Measurements from ENCODE around the gene ADAM12.
"Not testable (repeated sequence)": the region's sequence is repeated elsewhere in the genome, so short reads cannot be mapped to it uniquely, and the experiment has no call there.

The ADAM12 gene

DNA sequence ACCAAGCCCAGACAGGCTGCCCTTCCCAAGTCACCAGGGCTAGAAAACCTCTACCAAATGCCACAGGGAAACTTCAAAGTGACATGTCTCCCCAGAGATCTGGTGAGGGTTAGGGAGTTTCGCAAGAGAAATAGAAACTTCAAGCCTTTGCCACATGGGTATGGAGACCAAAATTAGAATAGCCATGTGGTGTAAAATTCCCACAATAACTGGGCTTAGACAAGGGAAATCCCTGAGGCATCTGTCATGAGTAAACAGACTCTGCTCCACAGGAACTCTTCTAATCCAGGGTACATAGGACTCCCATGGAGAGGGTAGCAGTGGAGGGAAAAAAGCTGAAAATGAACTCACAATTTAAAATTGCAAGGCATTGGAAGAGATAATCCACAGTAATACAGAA is 14.3 kb downstream of the ADAM12 start:
- peak in 1 of 2 experiments; percentile 57 for DNase-seq

DNA sequence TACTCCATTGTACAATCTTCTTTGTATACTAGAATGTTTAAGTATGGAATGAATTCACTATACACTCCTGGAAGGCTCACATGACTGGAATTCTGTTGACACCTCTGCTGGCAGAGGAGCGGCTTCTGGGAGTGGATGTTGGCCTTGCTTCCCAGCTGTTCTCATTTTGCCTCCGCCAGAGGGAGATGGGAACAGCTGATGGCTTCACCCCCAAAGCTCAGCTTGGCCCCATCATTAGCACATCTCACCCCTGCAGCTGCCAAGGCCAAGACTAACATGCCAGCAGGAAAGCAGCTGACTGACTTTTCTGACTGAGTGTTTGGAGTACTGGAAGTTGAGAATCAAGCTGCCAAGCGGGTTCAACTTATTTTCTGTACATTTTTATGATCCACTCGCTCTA is 15.1 kb downstream of the ADAM12 start:
- peak in 1 of 2 experiments; percentile 47 for DNase-seq

DNA sequence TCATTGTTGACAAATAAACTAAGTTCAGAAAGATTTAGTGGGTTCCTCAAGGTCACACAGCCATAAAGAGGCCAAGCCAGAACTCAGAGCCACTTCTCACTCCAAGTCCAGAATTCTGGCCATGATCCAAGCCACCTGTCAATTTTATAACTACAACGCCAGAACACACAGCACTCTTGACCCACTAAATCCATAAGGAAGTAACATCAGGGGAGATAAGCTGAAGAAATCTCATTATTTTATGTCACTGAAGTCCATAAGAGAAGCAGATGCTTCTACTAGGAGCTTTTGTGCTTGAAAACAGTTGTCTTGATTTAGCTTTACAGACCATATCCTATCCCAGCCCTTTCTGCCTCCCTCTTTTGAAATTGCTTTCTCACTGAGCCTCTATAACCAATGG is 15.9 kb downstream of the ADAM12 start:
- DNase-seq: peak; percentile 57 to 85

DNA sequence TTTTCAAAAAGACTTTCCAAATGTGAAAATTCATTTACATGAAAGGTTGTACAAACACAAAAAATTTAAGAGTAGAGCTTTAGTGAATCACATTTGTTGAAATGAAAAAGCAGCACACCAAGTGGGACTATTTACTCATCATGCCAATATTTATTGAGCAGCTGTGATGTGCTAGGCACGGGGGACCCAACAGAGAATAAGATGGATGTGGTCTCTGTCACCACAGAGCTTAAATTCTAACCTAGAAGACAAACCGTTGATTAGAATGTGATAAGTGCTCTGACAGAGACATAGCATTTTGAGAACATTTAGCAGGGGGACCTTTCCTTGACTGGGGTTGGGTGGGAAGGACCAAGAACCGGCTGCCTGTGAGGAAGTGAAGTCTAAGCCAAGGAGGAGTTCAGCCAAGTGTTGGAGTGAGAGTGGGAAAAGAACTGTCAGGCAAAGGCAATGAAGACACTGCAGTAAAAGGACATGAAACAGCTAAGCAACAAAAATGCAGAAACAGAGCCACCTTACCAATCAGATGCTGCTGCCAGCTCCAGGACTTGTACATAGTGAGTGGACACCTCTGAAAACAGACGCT is 19.1 kb downstream of the ADAM12 start:
- no peak for DNase-seq

DNA sequence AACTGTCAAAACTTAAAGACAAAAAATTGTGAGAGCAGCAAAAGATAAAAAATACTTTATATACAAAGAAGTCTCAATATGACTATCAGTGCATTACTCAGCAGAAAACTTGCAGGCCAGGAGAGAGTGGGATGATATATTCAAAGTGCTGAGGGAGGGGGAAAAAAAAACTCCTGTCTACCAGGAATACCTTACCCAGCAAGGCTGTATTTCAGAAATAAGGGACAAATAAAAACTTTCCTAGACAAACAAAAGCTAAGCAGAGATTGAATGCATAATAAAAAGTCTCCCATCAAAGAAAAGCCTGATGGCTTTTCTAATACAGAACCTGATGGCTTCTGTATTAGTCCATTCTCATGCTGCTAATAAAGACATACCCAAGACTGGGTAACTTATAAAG is 31.1 kb downstream of the ADAM12 start:
- no peak for DNase-seq

DNA sequence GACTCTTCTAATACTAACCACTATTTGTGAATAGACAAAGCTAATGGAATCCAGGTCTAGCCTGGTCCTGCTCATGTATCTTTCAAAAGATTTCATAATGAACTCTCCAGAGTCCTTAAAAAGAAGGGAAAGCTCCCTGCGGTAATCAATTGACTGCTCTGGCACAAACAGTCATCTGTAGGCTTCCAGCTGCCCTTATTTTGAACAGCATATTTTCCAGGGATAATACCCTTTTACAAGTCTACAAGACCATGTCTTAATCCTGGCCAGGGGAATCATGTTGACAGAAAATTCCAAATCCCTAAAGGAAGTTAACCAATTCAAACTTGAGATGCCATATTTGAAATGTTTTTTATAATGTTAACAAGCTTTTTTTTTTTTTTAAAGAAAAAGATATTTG is 34.6 kb downstream of the ADAM12 start:
- DNase-seq: peak in 1 of 2 experiments; percentile 28

DNA sequence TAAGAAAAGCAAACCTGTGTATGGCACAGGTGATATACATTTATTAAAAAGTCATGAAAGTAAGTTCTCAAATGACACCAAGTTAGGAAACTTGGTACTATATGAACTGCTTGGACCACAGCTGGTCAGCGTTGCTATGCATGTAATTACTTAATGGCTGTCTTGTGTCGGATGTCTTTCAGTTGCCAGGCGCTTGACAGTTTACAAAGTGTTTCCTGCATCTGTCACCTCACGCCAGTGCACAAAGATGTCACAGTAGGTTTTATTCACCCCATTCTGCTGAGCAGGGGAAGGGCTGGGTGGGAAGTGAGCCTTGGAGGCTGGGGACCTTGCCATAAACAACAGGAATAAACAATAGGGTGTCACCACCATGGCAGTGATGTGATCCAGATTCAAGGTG is 35.8 kb downstream of the ADAM12 start:
- peak in 1 of 2 experiments; percentile 12 for DNase-seq

DNA sequence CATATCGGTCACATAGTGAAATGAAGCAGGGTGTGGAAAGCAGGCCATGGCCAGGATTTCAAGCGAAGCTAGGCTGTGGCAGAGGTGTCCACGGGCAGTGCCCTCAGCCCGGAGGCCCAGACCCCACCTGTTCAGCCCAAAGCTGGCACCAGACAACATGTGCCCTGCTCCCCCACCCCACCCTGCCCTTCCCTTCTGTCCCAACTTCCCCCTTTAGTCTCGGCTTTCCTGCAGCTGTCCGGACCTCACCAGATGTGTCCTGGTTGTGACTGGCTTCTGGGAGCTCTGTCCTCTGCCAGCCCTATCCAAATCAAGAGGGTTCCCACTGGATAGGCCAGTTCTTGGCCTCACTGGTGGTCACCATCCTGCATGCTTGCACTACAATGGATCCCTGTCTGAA is 37.3 kb downstream of the ADAM12 start:
- DNase-seq: no peak

DNA sequence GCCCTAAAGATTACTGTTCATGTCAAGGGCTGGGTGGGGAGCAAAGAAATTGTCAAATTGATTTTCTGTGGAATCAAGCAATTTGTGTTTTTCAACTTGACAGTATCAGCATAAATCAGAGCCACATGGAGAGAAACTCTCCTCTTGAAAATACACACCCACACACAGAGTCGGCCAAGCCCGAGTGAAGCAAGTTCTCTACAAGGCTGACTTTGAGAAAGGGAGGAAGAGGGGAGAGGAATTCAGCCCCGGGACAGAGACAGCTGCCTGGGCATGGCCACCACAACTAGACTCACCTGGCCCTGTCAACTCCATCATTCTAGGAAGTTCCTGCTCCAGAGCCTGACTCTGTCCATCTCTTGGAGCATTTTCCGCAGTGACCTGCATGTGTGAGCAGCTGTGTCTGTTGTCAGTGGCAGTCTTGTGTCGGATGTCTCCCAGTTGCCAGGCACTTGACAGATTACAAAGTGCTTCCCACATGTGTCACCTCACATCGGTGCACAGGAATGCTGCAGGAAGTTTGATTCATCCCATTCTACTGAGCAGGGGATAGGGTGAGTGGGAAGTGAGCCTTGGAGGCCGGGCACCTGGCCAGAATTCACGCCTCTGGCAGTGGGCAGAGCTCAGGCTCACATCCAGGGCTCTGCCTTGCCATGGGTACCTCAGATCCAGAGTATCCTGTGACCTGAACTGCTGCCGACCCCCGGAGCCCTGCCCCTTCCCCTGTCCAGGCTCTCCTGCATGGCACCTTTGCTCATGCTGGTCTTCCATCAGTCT is 37.9 kb downstream of the ADAM12 start:
- DNase-seq: no peak

DNA sequence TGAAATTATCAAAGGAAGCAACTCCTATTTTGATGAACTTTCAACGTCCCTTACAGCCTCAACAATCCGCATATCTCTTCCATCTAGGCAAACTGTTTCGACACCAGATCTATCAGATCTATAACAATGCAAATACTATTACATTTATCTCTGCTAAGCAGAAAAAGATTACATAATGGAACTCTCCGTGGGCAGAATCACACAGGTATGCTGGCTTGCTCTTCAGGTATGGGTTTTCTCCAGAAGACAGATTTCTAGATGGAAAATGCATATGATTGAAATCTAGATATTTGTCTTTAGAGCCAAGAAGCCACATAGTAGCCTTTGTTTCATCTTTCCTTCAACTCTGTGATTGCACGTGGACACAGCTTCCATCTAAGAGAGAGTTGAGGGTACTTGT is 38.6 kb downstream of the ADAM12 start:
- DNase-seq: no peak

DNA sequence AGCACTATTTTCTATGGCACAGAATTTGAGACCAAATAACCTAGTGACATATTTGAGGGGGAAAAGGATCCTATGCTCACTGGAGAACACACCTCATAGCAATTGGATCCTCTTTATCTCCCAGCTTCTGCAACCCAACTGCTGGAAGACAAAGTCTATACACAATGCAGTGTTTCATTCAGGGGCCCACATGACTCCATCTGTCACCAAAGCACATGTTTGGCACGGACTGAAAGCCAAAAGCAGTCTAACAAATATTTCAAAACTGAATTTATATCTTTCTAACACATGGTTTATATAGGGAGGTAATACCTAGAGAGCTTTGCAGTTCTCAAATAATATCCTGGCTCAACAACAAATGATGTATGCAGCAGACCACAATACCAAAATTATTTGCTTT is 39.2 kb downstream of the ADAM12 start:
- peak in 1 of 2 experiments; percentile 0 for DNase-seq

DNA sequence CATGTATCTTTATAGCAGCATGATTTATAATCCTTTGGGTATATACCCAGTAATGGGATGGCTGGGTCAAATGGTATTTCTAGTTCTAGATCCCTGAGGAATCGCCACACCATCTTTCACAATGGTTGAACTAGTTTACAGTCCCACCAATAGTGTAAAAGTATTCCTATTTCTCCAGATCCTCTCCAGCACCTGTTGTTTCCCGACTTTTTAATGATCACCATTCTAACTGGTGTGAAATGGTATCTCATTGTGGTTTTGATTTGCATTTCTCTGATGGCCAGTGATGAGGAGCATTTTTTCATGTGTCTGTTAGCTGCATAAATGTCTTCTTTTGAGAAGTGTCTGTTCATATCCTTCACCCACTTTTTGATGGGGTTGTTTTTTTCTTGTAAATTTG is 44.8 kb downstream of the ADAM12 start:
- not testable (repeated sequence) for DNase-seq

DNA sequence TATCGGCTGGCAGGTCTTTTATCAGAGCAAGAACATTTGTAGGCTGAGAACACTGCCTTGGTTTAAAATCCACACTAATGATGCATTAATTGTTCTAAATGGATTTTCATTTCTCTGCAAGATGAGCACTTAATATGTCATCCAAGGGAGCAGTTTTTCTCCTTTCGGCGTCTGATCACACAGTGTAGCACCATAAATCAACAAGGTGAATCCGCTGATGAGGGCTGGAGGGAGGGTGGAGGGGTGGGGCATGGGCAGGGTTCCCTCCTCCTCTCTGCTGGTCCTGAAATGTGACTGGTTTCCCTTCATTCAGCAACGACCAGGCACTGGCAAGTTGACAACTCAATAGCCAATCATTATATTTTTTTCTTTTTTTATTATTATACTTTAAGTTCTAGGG is 45.6 kb downstream of the ADAM12 start:
- DNase-seq: no peak

DNA sequence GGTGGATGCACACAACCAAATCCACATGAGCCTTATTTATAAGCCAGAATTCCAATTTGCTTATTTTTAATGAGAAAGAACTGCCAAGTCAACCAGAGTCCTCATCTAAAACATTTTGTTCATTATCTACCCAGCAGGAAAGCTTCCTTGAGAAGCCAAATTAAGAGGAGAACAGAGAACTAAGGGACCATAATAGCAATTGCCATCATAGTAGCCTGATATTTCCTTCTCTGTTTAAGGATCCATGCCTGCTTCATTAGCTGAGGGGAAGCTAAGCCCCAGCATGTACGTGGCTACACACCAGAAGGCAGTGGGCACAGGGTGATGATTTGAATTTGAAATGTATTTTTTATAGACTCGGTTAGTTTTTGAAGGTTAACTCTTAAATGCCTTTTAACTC is 46.8 kb downstream of the ADAM12 start:
- DNase-seq: no peak

DNA sequence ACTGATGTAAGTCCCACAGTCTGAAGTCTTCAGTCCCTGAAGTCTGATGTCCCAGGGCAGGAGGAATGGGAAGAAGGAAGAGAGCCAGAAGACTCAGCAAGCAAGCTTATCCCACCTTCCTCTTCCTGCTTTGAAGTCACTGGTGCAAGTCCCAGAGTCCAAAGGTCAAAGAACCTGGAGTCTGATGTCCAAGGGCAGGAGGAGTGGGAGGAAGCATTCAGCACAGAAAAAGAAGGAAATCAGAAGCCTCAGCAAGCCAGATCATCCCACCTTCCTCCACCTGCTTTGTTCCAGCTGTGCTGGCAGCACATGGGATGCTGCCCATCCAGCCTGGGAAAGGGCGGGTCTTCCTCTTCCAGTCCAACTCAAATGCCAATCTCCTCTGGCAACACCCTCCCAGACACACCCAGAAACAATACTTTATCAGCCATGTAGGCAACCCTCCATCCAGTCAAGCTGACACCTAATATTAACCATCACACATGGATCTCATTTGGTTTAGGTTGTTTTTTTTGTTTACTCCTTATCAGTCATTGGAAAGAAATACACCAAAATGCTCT is 50.9 kb downstream of the ADAM12 start:
- no peak for DNase-seq

DNA sequence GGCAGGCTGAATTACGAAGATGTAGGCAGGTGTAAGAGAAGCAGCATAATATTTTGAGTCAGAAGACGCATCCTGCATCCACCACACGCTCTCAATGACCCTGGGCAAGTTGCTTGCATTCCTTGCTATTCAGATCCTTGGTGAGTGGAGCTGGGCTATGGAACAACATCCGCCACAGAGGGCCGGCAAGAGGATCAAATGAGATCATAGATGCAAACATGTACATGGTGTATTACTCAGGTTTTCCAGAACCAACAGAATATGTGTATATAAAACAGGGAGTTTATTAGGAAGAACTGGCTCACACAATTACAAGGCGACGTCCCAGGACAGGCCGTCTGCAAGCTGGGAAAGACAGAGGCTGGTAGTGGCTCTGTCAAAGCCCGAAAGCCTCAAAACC is 51.5 kb downstream of the ADAM12 start:
- no peak for DNase-seq

DNA sequence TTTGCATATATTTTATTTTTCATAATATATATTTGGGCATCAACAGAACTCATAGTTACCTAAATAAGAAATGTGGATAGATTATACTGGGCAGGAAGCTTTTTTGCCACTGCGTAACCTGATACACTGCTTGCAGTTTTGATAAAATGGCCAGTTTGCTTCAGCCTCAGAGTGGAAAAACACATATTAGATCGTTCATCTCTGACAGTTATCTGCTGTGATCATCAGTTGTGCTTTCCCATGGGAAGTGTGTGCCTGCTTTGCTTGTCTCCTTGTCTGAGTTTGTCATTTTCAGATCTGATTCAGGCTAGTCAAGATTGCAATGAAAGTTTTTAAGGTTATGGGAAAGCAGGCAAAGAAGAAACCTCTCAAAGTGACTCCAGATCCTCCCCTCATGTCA is 54.0 kb downstream of the ADAM12 start:
- DNase-seq: no peak

DNA sequence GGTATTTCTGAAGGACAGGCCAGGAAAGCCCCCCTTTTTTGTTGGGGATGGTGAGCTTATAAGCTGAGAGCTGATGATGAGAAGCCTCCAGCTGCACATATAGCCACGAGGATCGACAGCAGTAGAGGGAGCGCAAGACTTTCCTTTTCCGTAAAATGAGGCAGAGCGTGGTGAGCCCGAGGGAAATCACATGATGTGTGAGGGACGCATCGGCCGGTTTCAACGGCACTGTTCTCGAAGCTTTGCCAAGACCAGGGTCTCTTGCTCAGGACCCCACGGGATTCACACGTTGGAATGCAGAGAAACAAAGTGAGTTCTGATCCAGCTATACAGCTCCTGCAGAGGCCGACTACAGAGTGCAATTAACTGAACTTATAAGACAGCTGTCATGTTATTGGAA is 55.7 kb downstream of the ADAM12 start:
- DNase-seq: no peak

DNA sequence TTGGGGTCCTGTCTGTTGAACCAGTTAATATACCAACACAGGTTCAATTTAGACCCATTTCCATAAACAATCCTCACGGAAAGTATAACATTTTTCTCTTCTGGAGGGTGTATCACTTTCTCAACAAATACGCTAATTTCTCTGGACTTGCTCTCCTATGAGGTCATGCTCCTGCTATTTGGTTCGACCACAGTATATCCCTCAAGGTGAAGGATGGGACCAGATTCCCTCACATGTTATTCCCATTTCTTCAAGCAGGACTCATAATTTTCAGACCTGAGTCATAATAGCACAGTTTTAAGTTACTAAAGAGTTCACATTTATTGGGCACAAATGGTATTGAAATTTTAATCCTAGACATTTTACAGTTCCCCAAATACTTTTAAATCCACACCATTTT is 57.2 kb downstream of the ADAM12 start:
- DNase-seq: no peak

DNA sequence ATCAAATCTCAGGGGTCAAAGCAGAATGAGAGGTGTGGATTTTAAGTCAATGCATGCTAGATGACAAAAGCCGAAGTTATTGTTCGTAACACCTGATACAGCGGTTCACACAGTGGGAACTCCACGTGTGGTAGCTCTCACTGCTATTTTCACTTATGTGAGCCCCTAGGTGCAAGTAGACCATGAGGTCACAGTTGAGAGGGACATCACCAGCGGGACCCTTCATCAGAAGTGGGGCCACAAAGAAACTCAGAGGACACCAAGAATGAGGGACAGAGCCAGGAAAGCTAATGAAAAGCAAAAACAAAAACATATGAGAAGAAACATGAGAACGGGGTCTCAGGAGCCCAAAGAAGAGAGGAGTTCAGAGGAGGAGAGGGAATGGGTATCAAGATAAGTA is 63.5 kb downstream of the ADAM12 start:
- no peak for DNase-seq

DNA sequence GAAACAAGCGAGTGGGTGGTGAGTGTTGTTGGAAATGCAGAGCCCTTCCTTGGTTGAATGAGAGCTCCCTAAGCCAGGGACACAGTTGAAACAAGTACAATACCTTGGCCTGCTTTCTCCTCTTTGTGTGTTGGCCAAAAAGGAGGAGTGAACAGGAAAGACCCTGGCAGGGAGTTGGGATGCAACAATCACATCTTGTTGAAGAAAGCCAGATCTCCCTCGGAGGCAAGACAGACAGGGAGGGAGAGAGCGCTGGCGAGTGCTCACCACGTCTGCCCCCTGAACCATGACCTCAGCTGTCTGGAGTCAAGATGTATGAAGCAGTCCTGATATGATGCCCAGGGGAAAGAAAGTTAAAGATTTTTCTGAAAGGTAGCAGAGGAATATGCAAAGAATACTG is 66.8 kb downstream of the ADAM12 start:
- no peak for DNase-seq

DNA sequence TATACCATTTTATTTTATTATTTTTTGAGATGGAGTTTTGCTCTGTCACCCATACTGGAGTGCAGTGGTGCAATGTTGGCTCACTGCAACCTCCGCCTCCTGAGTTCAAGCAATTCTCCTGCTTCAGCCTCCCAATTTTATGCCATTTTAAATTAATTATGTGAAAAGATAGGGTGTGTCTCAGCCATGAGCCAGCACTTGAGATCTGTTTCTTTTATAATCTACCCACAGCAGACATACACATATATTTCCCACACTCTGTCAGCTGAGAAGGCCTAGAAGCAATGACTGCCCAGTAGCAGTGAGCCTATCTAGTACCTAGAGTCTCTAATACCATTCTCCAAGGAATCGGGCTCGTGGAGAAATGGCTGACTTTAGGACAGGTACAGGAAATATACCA is 70.5 kb downstream of the ADAM12 start:
- no peak for DNase-seq

DNA sequence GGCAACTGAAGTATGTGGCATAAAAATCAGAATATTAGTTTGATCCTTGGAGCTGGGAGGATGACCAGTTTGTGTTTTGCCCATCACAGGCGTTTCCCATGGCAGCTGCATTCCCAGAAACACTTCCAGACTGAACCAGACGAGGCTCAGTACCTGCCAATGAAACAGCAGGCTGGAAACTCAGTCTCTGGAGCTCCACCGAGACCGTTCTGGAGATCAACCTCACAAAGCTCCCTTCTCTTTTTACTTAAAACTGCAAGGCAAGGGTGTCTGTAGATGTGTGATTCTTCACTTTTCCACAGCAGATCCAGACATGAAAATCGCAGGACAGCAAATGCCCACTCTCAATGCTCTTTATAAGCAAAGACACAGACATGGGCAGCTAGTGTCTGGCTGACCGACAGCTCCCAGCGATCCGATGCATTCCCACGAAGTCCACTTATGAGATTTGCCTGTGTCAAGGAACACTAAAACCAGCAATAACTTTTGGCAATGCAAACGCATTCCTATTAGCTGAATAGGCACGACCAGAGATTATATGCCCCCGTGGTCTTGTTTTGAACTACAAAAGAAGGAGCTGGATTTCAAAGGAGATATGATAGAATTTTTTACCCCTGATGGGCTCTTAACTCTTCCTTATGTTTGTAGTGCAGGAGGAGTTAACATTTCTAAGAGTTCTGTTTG is 72.6 kb downstream of the ADAM12 start:
- no peak for DNase-seq

All from NCI-H524 (cell line).